SK-N-SH (cell line): ENCODE results near the gene RSPH10B. TPM values are rescaled to one million over a fixed set of nuclear protein-coding genes. Genes with fewer than 3 reads are reported as not detected.
"Not testable (repeated sequence)": the region's sequence is repeated elsewhere in the genome, so short reads cannot be mapped to it uniquely, and the experiment has no call there.

Experiments used
- CTCF ChIA-PET: fragments of 300-600, 350-600 bp; formaldehyde crosslinking; extraction: SDS; loops from one replicate; lab custom pipeline; 2021; lab: Yijun Ruan, JAX
- POLR2A ChIA-PET: fragments of 350-600 bp; sonication (Branson Sonifier 250); formaldehyde crosslinking; extraction: SDS; loops from one replicate; lab custom pipeline; 2020; ENCODE audit warnings: antibody characterized with exemption, inconsistent platforms; lab: Yijun Ruan, JAX
- DNase-seq: peaks from one replicate; pipeline ENCODE4 v3.0.0; 2012
- H2AFZ ChIP-seq: fragments of 200-600 bp; sonication (generic); 2 replicates; pipeline ENCODE4 v1.8.1; 2016; ENCODE audit warnings: antibody characterized with exemption, mild to moderate bottlenecking, low read depth
- H3F3A ChIP-seq: fragments of 200-600 bp; sonication (generic); replicated peaks from 2 replicates; pipeline ENCODE3; 2016; ENCODE audit warnings: antibody characterized with exemption, mild to moderate bottlenecking; ENCODE audit not compliant: insufficient read depth
- H3K27ac ChIP-seq, 2 experiments: fragments of 200-500 bp in 1 of 2; fragments of 200-600 bp in 1 of 2; sonication (Bioruptor generic) in 1 of 2; sonication (generic), shearing (Covaris generic) in 1 of 2; 2 replicates each; pipeline versions ENCODE4 v1.5.1 to v1.6.1; 2014 to 2016; ENCODE audit warnings: low read depth in 2 of 2, inconsistent platforms in 1 of 2, low read length in 1 of 2, mild to moderate bottlenecking in 1 of 2, mixed read lengths in 1 of 2
- H3K27me3 ChIP-seq: fragments of 200-600 bp; sonication (generic), shearing (Covaris generic); 2 replicates; pipeline ENCODE4 v1.6.1; 2016; ENCODE audit warnings: mixed run types; ENCODE audit not compliant: insufficient read depth
- H3K36me3 ChIP-seq, 2 experiments: fragments of 200-500 bp in 1 of 2; fragments of 200-600 bp in 1 of 2; sonication (Bioruptor generic) in 1 of 2; sonication (generic) in 1 of 2; replicated peaks in 1 of 2; 2 replicates each; pipeline versions ENCODE3 to v1.5.1; 2014 to 2016; ENCODE audit warnings: low read length in 1 of 2, mild to moderate bottlenecking in 1 of 2; ENCODE audit not compliant: insufficient read depth in 2 of 2, control insufficient read depth in 1 of 2
- H3K4me1 ChIP-seq, 2 experiments: fragments of 200-500 bp in 1 of 2; fragments of 200-600 bp in 1 of 2; sonication (Bioruptor generic) in 1 of 2; sonication (generic), shearing (Covaris generic) in 1 of 2; 2 replicates each; pipeline versions ENCODE4 v1.5.1 to v1.6.1; 2014 to 2016; ENCODE audit warnings: low read depth in 1 of 2, low read length in 1 of 2, mixed run types in 1 of 2; ENCODE audit not compliant: insufficient read depth in 2 of 2, control insufficient read depth in 1 of 2
- H3K4me2 ChIP-seq: fragments of 200-600 bp; sonication (generic), shearing (Covaris generic); 2 replicates; pipeline ENCODE4 v1.6.1; 2017; ENCODE audit warnings: mixed run types
- H3K4me3 ChIP-seq, 2 experiments: fragments of 200-500 bp in 1 of 2; fragments of 200-600 bp in 1 of 2; sonication (Bioruptor generic) in 1 of 2; sonication (generic), shearing (Covaris generic) in 1 of 2; 2 replicates each; pipeline versions ENCODE4 v1.5.1 to v1.8.1; 2014 to 2016; ENCODE audit warnings: low read depth in 2 of 2, inconsistent platforms in 1 of 2, low read length in 1 of 2, mild to moderate bottlenecking in 1 of 2, mixed read lengths in 1 of 2, moderate library complexity in 1 of 2
- H3K79me2 ChIP-seq: fragments of 200-600 bp; sonication (generic); 2 replicates; pipeline ENCODE4 v1.8.1; 2017; ENCODE audit warnings: mild to moderate bottlenecking; ENCODE audit not compliant: insufficient read depth
- H3K9ac ChIP-seq: fragments of 200-600 bp; sonication (generic); 2 replicates; pipeline ENCODE4 v1.6.1; 2017; ENCODE audit warnings: mixed run types
- H3K9me2 ChIP-seq: fragments of 200-600 bp; sonication (generic); 2 replicates; pipeline ENCODE4 v1.6.1; 2017; ENCODE audit warnings: mixed run types
- H3K9me3 ChIP-seq: fragments of 200-600 bp; sonication (generic); 2 replicates; pipeline ENCODE4 v1.6.1; 2017; ENCODE audit warnings: mixed run types, mild to moderate bottlenecking, moderate library complexity
- H4K20me1 ChIP-seq: fragments of 200-600 bp; sonication (generic); 2 replicates; pipeline ENCODE4 v1.6.1; 2017; ENCODE audit warnings: mild to moderate bottlenecking, mixed run types; ENCODE audit not compliant: insufficient read depth
- FOSL2 ChIP-seq: IDR thresholded peaks from 2 replicates; pipeline ENCODE4 v1.4.0; 2012; ENCODE audit warnings: low read depth, mild to moderate bottlenecking, moderate library complexity, borderline replicate concordance
- FOXJ3 ChIP-seq: sonication (generic); formaldehyde crosslinking; IDR thresholded peaks from 2 replicates; pipeline ENCODE4 v1.5.1; 2020; ENCODE audit warnings: mild to moderate bottlenecking, missing genetic modification reagents
- FOXM1 ChIP-seq: IDR thresholded peaks from 2 replicates; pipeline ENCODE4 v1.4.0; 2012; ENCODE audit warnings: low read depth, mild to moderate bottlenecking
- GABPA ChIP-seq: IDR thresholded peaks from 2 replicates; pipeline ENCODE4 v1.4.0; 2012; ENCODE audit warnings: low read depth, mild to moderate bottlenecking
- IRF3 ChIP-seq: fragments of 150-350 bp; IDR thresholded peaks from 2 replicates; pipeline ENCODE4 v1.6.1; 2016; ENCODE audit warnings: mild to moderate bottlenecking, low read depth, low read length
- JUND ChIP-seq: IDR thresholded peaks from 2 replicates; pipeline ENCODE4 v1.4.0; 2012
- MEF2A ChIP-seq: IDR thresholded peaks from 2 replicates; pipeline ENCODE4 v1.4.0; 2012; ENCODE audit warnings: low read depth, borderline replicate concordance
- MXI1 ChIP-seq: IDR thresholded peaks from 2 replicates; pipeline ENCODE4 v1.6.1; 2012; ENCODE audit warnings: mild to moderate bottlenecking, low read depth, low read length, improper control_type of control experiment
- NFIC ChIP-seq: IDR thresholded peaks from 2 replicates; pipeline ENCODE4 v1.4.0; 2012; ENCODE audit warnings: borderline replicate concordance
- POLR2AphosphoS5 ChIP-seq: IDR thresholded peaks from 2 replicates; pipeline ENCODE4 v1.6.1; 2012; ENCODE audit warnings: low read depth, low read length
- RCOR1 ChIP-seq: fragments of 150-350 bp; IDR thresholded peaks from 2 replicates; pipeline ENCODE4 v1.6.1; 2017; ENCODE audit warnings: antibody characterized with exemption, low read length
- REST ChIP-seq: IDR thresholded peaks from 2 replicates; pipeline ENCODE4 v1.6.1; 2012; ENCODE audit warnings: mild to moderate bottlenecking, low read depth, low read length, moderate library complexity
- RXRA ChIP-seq: IDR thresholded peaks from 2 replicates; pipeline ENCODE4 v1.4.0; 2012; ENCODE audit warnings: low read depth, mild to moderate bottlenecking, borderline replicate concordance
- SIN3A ChIP-seq: IDR thresholded peaks from 2 replicates; pipeline ENCODE4 v1.6.1; 2012; ENCODE audit warnings: low read depth, mild to moderate bottlenecking, low read length, moderate library complexity, borderline replicate concordance
- USF1 ChIP-seq: IDR thresholded peaks from 2 replicates; pipeline ENCODE4 v1.4.0; 2012; ENCODE audit warnings: low read depth, borderline replicate concordance
- YY1 ChIP-seq: IDR thresholded peaks from 2 replicates; pipeline ENCODE4 v1.4.0; 2012; ENCODE audit warnings: low read depth, mild to moderate bottlenecking
- ZBTB33 ChIP-seq: IDR thresholded peaks from 2 replicates; pipeline ENCODE4 v1.4.0; 2012; ENCODE audit warnings: low read depth, borderline replicate concordance
- WGBS: methylation state at CpG from one replicate; pipeline ENCODE4 v1.1.6; 2017; ENCODE audit warnings: low lambda C conversion rate; 5-methylcytosine and 5-hydroxymethylcytosine counted together
- polyA plus RNA-seq, 3 experiments: library from polyadenylated mRNA; depleted of rRNA; stranded (reverse); fragments of >200 nt; gene quantifications; 2 replicates each; pipeline ENCODE4 v1.2.3, GENCODE V29; 2012

The RSPH10B gene
- polyA plus RNA-seq, 1 of the 3 experiments (the other 2 are of a cell fraction) = not detected

- WGBS = 94% methylated on average over 9 of the region's 9 CpGs
- CTCF ChIA-PET = interaction anchor here (0.6 kb wide), 1 partner anchor 202 kb away, joined by 3 read pairs; no protein-coding TSS in a partner anchor
- no peaks in the 10 kb centered on the region for H4K20me1 ChIP-seq
These were observed 78.0 kb downstream of the RSPH10B start for GRCh38 chr7:5892498-5892897.

GRCh38 chr7:5890244-5890643 lies 80.2 kb downstream of the RSPH10B start:
- DNase-seq, H3K79me2 ChIP-seq, H3K4me1 ChIP-seq, H3K27me3 ChIP-seq, H2AFZ ChIP-seq, H3K9me2 ChIP-seq, H3K9me3 ChIP-seq, H3K4me3 ChIP-seq, H3F3A ChIP-seq, H3K36me3 ChIP-seq, H3K9ac ChIP-seq, H3K27ac ChIP-seq, H3K4me2 ChIP-seq, H4K20me1 ChIP-seq, POLR2A ChIA-PET: not testable (repeated sequence)
- CTCF ChIA-PET = interaction anchor here (1.6 kb wide), 1 partner anchor 34 kb away, joined by 5 read pairs; no protein-coding TSS in a partner anchor
- 71% methylated on average over 2 of the region's 2 CpGs for WGBS

More at GRCh38 chr7:5892498-5892897, 78.0 kb downstream of the RSPH10B start:
- no peak overlapping the region for H3K4me2 ChIP-seq
- TF ChIP-seq USF1 = no peak
- no peak for TF ChIP-seq RCOR1
- no peak for TF ChIP-seq NFIC
- TF ChIP-seq REST = no peak
- TF ChIP-seq FOSL2 = no peak
- TF ChIP-seq IRF3 = no peak
- TF ChIP-seq POLR2AphosphoS5 = no peak
- no peak for TF ChIP-seq MEF2A
- no peak for TF ChIP-seq YY1
- no peak for TF ChIP-seq RXRA
- TF ChIP-seq SIN3A = no peak
- TF ChIP-seq MXI1 = no peak
- TF ChIP-seq JUND = no peak
- no peak for TF ChIP-seq ZBTB33
- no peak for TF ChIP-seq GABPA
- TF ChIP-seq FOXJ3 (CRISPR knock-in tag) = no peak
- no peak for TF ChIP-seq FOXM1
- H3K27ac ChIP-seq = no peak overlapping the region
- no peaks in the 10 kb centered on the region for H3K36me3 ChIP-seq
- peaks cover 3% of the 10 kb centered on the region for H3F3A ChIP-seq
- no peaks in the 10 kb centered on the region for H3K9me3 ChIP-seq
- no peaks in the 10 kb centered on the region for H3K79me2 ChIP-seq
- no peaks in the 10 kb centered on the region; a peak in 1 of 4 replicates for H3K4me1 ChIP-seq
- POLR2A ChIA-PET = no interaction called here
- H3K4me3 ChIP-seq = no peak overlapping the region
- no peaks in the 10 kb centered on the region for H3K9me2 ChIP-seq
- DNase-seq = no peak
- H3K9ac ChIP-seq = no peak overlapping the region
- no peak overlapping the region for H2AFZ ChIP-seq
- no peaks in the 10 kb centered on the region; the same call in 1 of the 2 replicates for H3K27me3 ChIP-seq

GRCh38 chr7:5888021-5888420 lies 82.5 kb downstream of the RSPH10B start:
- H3K9ac ChIP-seq, H3K27me3 ChIP-seq, H3K4me2 ChIP-seq, H3K36me3 ChIP-seq, H2AFZ ChIP-seq, H3F3A ChIP-seq, H3K4me1 ChIP-seq, CTCF ChIA-PET, DNase-seq, H4K20me1 ChIP-seq, H3K4me3 ChIP-seq, H3K9me3 ChIP-seq, H3K27ac ChIP-seq, H3K79me2 ChIP-seq, H3K9me2 ChIP-seq: not testable (repeated sequence)
- WGBS = 69% methylated on average over 5 of the region's 5 CpGs
- POLR2A ChIA-PET = interaction anchor here (0.6 kb wide), 1 partner anchor 45 kb away, joined by 4 read pairs; no protein-coding TSS in a partner anchor
